Immature natural killer cell (primary cell): ENCODE measurements around the gene MORC4. TPM values are rescaled to one million over a fixed set of nuclear protein-coding genes. Genes with fewer than 3 reads are reported as not detected.

ENCODE experiments used
- DNase-seq, 3 donors: peaks; one replicate each; pipeline ENCODE4 v3.0.0; 2022; ENCODE audit warnings: mixed read lengths in 1 of 3
- H3K27ac Mint-ChIP-seq, 6 donors: one replicate each; pipeline ENCODE4 v1.8.0; 2020; ENCODE audit warnings: mixed read lengths in 6 of 6, mild to moderate bottlenecking in 5 of 6, inconsistent platforms in 4 of 6, moderate library complexity in 3 of 6
- H3K27me3 Mint-ChIP-seq, 3 donors: one replicate each; pipeline ENCODE4 v1.8.0; 2020 to 2021; ENCODE audit warnings: low read depth in 3 of 3, mild to moderate bottlenecking in 3 of 3, mixed read lengths in 3 of 3, moderate library complexity in 3 of 3, inconsistent platforms in 1 of 3
- H3K36me3 Mint-ChIP-seq, 3 donors: one replicate each; pipeline ENCODE4 v1.8.0; 2020; ENCODE audit warnings: mixed read lengths in 3 of 3, inconsistent platforms in 2 of 3, mild to moderate bottlenecking in 2 of 3
- H3K4me1 Mint-ChIP-seq, 2 donors: one replicate each; pipeline ENCODE4 v1.8.0; 2020; ENCODE audit warnings: inconsistent platforms in 2 of 2, mild to moderate bottlenecking in 2 of 2, mixed read lengths in 2 of 2, moderate library complexity in 1 of 2
- H3K4me3 Mint-ChIP-seq, 5 donors: one replicate each; pipeline ENCODE4 v1.8.0; 2020; ENCODE audit warnings: mild to moderate bottlenecking in 5 of 5, mixed read lengths in 5 of 5, inconsistent platforms in 3 of 5, moderate library complexity in 3 of 5
- H3K9me3 Mint-ChIP-seq, 6 donors: one replicate each; pipeline ENCODE4 v1.8.0; 2020; ENCODE audit warnings: mild to moderate bottlenecking in 6 of 6, mixed read lengths in 6 of 6, inconsistent platforms in 4 of 6, moderate library complexity in 3 of 6
- polyA plus RNA-seq, 3 donors: library from polyadenylated mRNA; unstranded; fragments of 300-500 nt; fragmentation: Illumina TruSeq; gene quantifications; one replicate each; pipeline ENCODE4 v1.2.3, GENCODE V29; 2021

Gene MORC4
- 1 to 10 TPM; 2.3 to 2.9 (median 2.5) TPM for polyA plus RNA-seq

DNA sequence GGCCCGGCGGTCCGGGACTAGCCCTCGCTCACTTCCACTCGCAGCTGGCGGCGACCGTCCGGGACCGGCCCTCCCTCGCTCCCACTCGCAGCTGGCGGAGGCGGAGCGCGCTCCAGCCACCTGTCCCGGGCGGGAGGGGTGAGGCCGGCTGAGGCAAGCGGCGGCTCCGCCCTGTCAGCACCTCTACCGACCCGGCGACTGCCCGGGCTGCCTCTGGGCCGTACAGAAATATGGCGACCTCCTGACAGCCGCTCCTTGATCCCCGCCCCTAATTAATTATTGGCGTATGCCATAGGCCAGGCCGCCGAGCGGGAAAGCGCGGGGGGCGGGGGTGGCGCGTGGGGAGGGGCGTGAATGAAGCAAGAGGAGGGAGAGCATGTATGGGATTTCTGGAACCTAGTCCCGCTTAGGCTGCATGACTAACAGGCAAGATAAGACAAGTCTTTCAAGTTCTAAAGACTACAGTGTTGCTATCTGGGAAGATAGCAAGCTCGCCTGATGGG is at the start of gene MORC4:
Gene MORC4 (minus strand): TSS at position 200 of the 503 bp plus-strand sequence. CDS start 243 bp downstream, outside the sequence.
- H3K4me1 Mint-ChIP-seq: peaks cover 4 to 11% of the 10 kb centered on the region in 2 donors
- peak; percentile 43 to 52 (median 51) for DNase-seq
- H3K27me3 Mint-ChIP-seq: peaks cover 0 to 3% (median 3%) of the 10 kb centered on the region in 3 donors
- no peaks in the 10 kb centered on the region for H3K9me3 Mint-ChIP-seq
- H3K27ac Mint-ChIP-seq: peak within 1 kb of the TSS in 3 of 6 donors; percentile 38 to 46 (median 40)
- peak within 1 kb of the TSS; percentile 81 to 88 (median 83) for H3K4me3 Mint-ChIP-seq
- no peaks in the 10 kb centered on the region for H3K36me3 Mint-ChIP-seq

DNA sequence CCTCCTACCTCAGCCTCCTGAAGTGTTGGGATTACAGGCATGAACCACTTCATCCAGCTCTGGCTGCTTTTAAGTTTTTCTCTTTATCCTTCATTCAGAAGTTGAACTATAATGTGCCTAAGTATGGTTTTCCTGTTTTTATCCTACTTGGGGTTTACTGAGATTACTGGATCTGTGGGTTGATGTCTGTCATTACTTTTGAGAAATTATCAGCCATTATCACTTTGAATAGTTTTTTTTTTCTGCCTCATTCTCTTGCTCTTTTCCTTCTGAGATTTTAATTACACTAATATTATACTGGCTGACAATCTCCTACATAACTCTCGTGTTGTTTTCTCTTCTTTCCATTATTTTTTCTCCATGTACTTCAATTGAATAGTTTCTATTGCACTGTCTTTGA is 47.6 kb upstream of the MORC4 start:
- Mint-ChIP-seq H3K27ac (no peak overlapping the region), H3K4me1 (no peaks in the 10 kb centered on the region), H3K36me3 (no peaks in the 10 kb centered on the region), H3K27me3 (peaks cover 6 to 9% (median 8%) of the 10 kb centered on the region in 3 donors), H3K4me3 (no peak overlapping the region), H3K9me3 (no peaks in the 10 kb centered on the region)
- DNase-seq: no peak

DNA sequence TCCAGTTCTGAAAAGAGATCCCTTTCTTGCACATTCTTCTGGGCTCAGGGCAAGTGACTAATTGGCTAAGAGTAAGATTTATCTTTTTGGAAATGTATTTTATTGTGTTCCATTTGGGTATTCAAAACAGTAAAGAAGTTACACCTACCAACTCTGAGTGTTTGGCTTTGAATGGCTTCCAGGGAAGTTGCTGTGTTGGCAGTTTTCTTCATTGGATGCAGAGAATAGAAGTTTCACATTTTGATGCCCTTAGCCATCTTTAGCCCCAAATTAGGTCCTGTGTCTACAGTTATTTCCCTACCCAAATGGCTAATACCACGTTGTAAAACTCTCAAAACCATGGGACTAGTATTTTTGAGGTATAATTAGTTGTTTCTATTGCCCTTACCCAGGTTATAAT is 29.7 kb upstream of the MORC4 start:
- Mint-ChIP-seq H3K27ac (no peak overlapping the region), H3K4me3 (no peak overlapping the region), H3K27me3 (peaks cover 1 to 14% (median 7%) of the 10 kb centered on the region in 3 donors), H3K9me3 (no peaks in the 10 kb centered on the region), H3K4me1 (no peaks in the 10 kb centered on the region), H3K36me3 (no peaks in the 10 kb centered on the region)
- no peak for DNase-seq

DNA sequence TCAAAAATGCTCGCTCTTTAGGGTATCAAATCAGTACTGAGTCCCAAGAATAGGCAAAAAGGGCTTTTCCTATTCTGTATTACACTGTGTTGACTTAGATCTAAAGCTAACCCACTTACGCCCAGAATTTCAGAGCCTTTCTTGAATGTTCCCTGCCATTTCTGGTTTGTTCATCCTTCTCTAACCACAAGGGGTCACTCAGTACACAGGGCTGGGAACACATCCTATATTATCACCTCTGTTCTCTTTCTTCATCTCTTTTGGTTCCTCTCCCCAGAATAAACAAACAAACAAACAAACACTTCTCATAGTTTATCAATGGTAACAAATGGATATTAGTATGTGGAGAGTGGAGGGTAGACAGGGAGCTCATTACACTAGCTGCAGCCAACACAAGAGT is 25.5 kb upstream of the MORC4 start:
- no peaks in the 10 kb centered on the region for H3K9me3 Mint-ChIP-seq
- H3K27me3 Mint-ChIP-seq: peaks cover 3 to 7% (median 6%) of the 10 kb centered on the region in 3 donors
- peak in 1 of 3 donors; percentile 11 for DNase-seq
- no peak overlapping the region for H3K27ac Mint-ChIP-seq
- no peaks in the 10 kb centered on the region for H3K36me3 Mint-ChIP-seq
- H3K4me1 Mint-ChIP-seq: no peaks in the 10 kb centered on the region
- no peak overlapping the region for H3K4me3 Mint-ChIP-seq

DNA sequence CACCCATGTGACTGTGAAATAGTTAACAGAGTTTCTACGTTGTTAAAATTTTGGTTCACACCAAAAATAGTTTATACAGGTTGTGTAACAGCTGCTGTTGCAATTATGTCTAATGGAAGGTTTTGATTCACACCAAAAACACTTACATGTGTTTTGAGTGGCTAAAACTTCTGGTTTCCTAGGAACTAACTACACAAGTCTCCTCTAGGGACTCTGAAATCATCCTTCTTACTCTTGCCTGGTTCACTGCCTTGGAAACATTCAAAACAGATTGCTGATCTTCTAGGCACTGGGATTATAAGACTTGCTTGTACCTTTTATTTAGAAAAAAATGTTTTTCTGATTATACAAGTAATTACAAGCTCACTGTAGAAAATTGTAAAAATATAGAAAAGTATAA is 14.9 kb upstream of the MORC4 start:
- Mint-ChIP-seq H3K9me3 (no peaks in the 10 kb centered on the region), H3K27ac (no peak overlapping the region), H3K27me3 (peaks cover 0 to 7% (median 2%) of the 10 kb centered on the region in 3 donors), H3K4me1 (no peaks in the 10 kb centered on the region), H3K4me3 (no peak overlapping the region), H3K36me3 (no peaks in the 10 kb centered on the region)
- no peak for DNase-seq

DNA sequence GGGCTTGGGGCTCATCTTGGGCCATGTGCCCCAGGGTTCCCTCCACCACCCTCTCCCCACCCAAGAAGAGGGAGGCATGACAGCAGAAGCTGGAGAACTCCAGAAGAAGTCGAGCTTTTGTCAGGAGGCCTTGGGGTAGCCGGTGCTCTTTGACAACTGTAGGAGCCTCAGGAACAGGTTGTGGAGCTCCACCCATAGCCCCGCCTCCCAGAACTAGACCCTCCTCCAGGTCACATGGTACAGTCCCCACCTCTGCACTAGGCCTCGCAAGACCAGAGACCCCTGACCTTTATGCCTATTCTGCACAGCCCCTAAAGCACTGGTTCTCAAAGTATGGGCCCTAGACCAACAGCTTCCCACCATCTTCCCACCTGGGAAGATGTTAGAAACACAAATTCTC is 8.0 kb upstream of the MORC4 start:
- no peaks in the 10 kb centered on the region for H3K4me1 Mint-ChIP-seq
- no peak overlapping the region for H3K27ac Mint-ChIP-seq
- no peak overlapping the region for H3K4me3 Mint-ChIP-seq
- DNase-seq: no peak
- no peaks in the 10 kb centered on the region for H3K9me3 Mint-ChIP-seq
- peaks cover 0 to 7% (median 0%) of the 10 kb centered on the region in 3 donors for H3K27me3 Mint-ChIP-seq
- no peaks in the 10 kb centered on the region for H3K36me3 Mint-ChIP-seq

DNA sequence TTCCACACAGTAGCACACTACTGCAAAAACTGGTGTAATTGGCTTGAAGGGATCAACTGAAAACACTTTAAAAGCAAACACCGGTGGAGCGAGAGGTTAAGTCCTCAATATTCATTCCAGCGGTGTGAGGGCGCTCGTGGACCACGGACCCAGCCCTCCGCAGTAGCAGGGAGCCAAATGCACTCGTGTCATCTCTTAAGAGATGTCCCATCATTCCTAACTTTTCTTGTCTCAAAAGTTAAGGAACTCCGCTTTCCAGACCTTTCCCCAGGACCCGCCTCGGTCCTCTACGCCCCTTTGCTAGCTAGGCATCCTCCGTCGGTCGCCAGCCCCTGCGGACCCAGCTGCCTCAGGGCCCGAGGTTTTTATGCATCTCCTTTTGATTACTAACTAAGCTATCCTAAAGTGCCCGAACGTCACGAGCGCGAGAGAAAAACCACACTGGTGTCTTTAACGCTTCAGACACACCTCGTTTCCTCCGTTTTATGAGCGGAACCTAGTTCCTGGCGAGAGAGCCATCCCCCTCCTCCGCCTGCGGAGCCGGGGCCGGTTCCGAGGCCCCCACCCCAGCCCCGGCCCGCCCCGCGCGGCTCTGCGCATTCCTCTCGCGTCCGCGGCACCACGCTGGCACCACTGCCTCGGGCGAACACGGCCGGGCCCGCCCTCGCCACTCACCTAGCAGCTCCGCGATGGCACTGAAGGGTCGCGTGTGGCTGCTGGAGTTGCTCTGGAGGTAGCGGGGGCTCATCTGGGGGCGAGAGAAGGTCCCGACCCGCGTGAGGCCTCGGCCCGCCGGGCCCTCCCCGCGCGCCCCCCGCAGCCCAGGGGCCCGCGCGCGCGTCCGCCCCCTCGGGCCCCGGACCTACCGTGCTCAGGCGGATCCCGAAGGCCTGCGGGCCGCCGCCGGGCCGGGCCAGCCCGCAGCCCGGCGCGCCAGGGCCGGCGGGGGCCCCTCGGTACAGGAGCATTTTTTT is 723 bp downstream of the MORC4 start:
- peaks cover 4 to 11% of the 10 kb centered on the region in 2 donors for H3K4me1 Mint-ChIP-seq
- H3K9me3 Mint-ChIP-seq: no peaks in the 10 kb centered on the region
- peak overlapping the region in 3 of 6 donors; percentile 38 to 46 (median 40) for H3K27ac Mint-ChIP-seq
- peak overlapping the region; percentile 81 to 88 (median 83) for H3K4me3 Mint-ChIP-seq
- H3K27me3 Mint-ChIP-seq: peaks cover 2 to 3% (median 3%) of the 10 kb centered on the region in 3 donors
- no peaks in the 10 kb centered on the region for H3K36me3 Mint-ChIP-seq
- peak; percentile 12 to 25 (median 20) for DNase-seq

DNA sequence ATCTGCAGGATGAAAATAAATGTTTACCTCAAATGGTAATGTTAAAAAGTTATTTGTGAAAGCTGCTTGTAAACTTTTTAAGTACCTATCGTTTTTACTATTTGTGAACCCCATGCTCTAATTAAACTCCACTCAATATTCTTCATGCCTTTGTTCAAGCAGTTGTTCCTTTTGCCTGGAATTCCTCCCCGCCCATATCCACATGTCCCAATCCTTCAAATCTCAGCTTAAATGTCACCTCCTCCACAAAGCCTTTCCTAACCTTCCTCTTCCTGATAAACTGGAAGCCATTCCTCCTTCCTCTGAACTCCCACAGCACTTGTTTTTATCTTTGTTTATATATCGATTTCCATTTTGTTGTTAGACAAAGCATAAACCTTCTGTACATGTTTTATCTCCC is 2.4 kb downstream of the MORC4 start:
- Mint-ChIP-seq H3K9me3 (no peaks in the 10 kb centered on the region), H3K4me1 (peaks cover 4 to 11% of the 10 kb centered on the region in 2 donors), H3K27me3 (peaks cover 2 to 3% (median 3%) of the 10 kb centered on the region in 3 donors), H3K4me3 (no peak overlapping the region), H3K36me3 (no peaks in the 10 kb centered on the region), H3K27ac (no peak overlapping the region)
- DNase-seq: no peak

DNA sequence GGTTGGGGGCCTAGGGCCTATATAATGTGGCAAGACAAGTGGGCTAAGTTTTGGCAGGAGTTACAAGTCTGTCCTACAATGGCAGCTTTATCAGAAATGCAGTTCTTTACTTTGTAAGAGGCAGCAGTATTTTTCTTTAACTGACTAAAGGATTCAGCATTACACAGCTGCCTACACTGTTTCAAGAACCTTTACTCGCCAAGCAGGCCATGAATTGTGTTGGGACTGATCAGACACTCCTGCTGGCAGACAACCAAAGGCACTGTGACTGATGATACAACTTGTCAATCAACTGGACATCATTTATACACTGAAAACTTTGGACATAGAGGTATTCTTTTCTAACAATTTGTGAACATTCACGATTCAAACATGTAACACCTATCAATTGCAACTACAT is 4.3 kb downstream of the MORC4 start:
- H3K4me3 Mint-ChIP-seq: no peak overlapping the region
- no peaks in the 10 kb centered on the region for H3K36me3 Mint-ChIP-seq
- peaks cover 4 to 11% of the 10 kb centered on the region in 2 donors for H3K4me1 Mint-ChIP-seq
- no peaks in the 10 kb centered on the region for H3K9me3 Mint-ChIP-seq
- H3K27me3 Mint-ChIP-seq: peaks cover 2 to 3% (median 3%) of the 10 kb centered on the region in 3 donors
- H3K27ac Mint-ChIP-seq: no peak overlapping the region
- no peak for DNase-seq

DNA sequence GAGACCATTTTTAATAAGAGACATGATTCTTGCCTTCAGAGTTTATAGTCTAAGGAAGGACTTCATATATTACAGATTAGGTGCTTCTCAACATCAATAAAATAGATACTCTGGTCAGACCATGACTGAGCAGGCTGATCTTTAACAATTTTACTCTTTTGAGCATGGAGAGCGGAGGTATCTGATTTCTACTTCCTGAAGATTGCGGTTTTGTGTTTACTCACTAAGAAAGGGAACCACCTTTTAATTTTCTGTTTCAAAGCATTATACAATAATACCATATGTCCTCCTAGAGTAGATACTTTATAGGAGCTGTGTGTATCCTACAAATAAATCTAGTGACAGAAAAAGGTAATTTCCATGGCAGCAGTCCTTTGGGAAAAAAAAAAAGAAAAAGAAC is 12.5 kb downstream of the MORC4 start:
- Mint-ChIP-seq H3K27ac (no peak overlapping the region), H3K4me1 (peaks cover 2 to 6% of the 10 kb centered on the region in 2 donors), H3K4me3 (no peak overlapping the region), H3K9me3 (no peaks in the 10 kb centered on the region), H3K36me3 (no peaks in the 10 kb centered on the region), H3K27me3 (peaks cover 0 to 2% (median 0%) of the 10 kb centered on the region in 3 donors)
- no peak for DNase-seq

DNA sequence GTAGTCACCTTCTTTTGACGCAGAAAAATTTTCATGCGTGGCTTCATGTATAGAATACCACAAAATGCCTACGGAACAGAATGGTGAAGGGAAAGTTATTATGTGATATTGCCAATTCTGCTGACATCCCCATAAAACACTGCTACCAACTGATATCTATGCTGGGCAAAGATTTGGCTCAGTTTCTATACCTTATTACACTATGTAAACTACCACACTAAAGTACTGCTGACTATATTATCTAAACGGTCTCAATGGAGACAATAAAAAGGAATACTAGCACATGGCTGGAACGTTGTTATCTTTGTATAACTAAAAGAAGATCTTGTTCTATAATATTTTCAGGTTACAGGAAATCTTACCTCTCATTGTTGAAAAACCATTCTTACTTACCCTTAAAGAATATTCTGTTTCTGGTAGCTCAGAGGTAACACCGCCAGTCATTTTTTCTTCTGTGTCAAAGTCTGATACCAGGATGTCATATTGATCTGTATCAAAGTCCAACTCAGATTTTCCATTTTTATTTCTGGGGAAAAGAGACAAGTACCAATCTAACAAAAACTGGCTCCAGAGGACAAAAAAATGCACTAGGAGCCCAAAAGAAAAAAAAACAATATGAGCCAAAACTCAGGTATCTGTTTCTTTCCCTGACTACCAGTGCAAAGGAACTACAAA is 18.9 kb downstream of the MORC4 start:
- DNase-seq: no peak
- no peaks in the 10 kb centered on the region for H3K36me3 Mint-ChIP-seq
- peaks cover 0 to 3% (median 0%) of the 10 kb centered on the region in 3 donors for H3K27me3 Mint-ChIP-seq
- no peaks in the 10 kb centered on the region for H3K9me3 Mint-ChIP-seq
- H3K4me3 Mint-ChIP-seq: no peak overlapping the region
- no peaks in the 10 kb centered on the region for H3K4me1 Mint-ChIP-seq
- H3K27ac Mint-ChIP-seq: no peak overlapping the region

DNA sequence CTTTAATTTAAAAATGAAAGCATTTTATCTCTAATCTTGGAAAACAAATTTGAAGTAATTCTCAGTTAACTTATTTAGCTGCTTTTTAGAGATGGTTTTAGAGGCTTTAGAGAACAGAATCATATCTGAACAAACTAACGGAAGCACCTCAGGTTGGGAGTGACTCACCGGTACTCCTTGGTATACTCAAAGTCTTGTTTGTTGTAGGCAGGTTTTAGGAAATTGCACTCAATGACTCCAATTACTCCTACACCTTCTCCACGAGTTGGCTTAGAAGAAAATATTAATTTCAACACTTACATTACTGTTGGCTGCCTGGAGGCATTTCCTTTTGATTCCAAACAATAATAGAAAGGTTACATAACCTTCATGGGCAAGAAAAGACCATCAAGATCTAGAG is 23.6 kb downstream of the MORC4 start:
- H3K4me1 Mint-ChIP-seq: no peaks in the 10 kb centered on the region
- no peaks in the 10 kb centered on the region for H3K36me3 Mint-ChIP-seq
- H3K9me3 Mint-ChIP-seq: no peaks in the 10 kb centered on the region
- no peak overlapping the region for H3K4me3 Mint-ChIP-seq
- H3K27me3 Mint-ChIP-seq: no peaks in the 10 kb centered on the region
- no peak overlapping the region for H3K27ac Mint-ChIP-seq
- no peak for DNase-seq

DNA sequence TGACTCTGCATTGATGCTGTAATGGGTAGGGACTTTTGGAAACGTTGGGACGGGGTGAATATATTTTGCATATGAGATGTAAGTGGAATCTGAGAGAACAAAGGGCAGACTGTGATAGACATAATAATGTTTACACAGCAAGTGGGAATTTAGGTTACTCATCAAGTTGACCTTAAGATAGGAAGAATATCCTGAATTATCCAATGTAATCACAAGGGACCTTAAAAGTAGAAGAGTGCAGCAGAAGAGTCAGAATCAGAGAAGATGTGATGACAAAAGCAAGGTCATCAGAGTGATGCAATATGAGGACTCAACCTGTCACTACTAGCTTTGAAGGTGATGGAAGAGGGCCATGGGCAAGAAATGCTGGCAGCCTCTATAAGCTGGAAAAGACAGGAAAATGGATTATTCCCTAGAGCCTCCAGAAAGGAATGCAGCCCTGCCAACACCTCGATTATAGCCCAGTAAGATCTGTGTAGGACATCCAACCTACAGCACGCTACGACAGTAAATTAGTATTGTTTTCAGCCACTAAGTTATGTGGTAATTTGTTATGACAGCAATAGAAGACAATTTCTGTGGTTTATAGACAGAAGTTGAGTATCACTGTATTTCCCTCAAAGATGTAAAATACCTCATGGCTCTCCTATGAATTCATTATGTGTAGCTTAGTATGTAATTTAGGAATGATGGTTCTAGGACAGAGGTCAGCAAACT is 26.4 kb downstream of the MORC4 start:
- H3K36me3 Mint-ChIP-seq: peaks cover 0 to 7% (median 0%) of the 10 kb centered on the region in 3 donors
- DNase-seq: no peak

More for the DNA sequence above, 26.4 kb downstream of the MORC4 start:
- Mint-ChIP-seq H3K27ac (no peak overlapping the region), H3K4me3 (no peak overlapping the region), H3K4me1 (no peaks in the 10 kb centered on the region), H3K27me3 (peaks cover 0 to 4% (median 2%) of the 10 kb centered on the region in 3 donors), H3K9me3 (peaks cover 0 to 3% (median 0%) of the 10 kb centered on the region in 6 donors)
